Measurements from ENCODE around the gene PKHD1. TPM values are rescaled to one million over a fixed set of nuclear protein-coding genes. Genes with fewer than 3 reads are reported as not detected.

PKHD1 gene
- total RNA-seq, 1 donor from 2014 or later: not detected

DNA sequence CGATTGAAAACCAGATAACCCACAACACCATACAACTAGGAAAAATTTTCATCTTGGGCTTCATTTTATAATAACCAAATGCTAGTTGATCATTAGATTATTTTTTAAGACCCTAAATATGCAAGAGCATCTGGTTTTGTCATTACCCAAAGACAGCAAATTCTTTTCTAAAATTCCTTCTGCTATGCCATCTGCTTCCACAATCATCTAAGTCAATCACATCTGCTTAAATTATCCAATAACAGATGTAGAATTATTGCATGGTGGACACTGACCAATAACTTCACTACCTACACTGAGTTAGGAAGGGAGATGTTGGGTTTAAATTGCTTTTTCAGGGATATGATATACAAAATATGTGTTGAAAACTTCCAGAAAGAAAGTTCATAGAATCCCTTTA is 41.9 kb downstream of the PKHD1 start:
- H3K36me3 ChIP-seq: no peaks in the 10 kb centered on the region
- no peaks in the 10 kb centered on the region for H3K4me1 ChIP-seq
- H3K27ac ChIP-seq: no peak overlapping the region
- H3K9me3 ChIP-seq: no peaks in the 10 kb centered on the region
- intact Hi-C loops (cut with DNase I): no loop called here
- TF ChIP-seq, protein P1, sequence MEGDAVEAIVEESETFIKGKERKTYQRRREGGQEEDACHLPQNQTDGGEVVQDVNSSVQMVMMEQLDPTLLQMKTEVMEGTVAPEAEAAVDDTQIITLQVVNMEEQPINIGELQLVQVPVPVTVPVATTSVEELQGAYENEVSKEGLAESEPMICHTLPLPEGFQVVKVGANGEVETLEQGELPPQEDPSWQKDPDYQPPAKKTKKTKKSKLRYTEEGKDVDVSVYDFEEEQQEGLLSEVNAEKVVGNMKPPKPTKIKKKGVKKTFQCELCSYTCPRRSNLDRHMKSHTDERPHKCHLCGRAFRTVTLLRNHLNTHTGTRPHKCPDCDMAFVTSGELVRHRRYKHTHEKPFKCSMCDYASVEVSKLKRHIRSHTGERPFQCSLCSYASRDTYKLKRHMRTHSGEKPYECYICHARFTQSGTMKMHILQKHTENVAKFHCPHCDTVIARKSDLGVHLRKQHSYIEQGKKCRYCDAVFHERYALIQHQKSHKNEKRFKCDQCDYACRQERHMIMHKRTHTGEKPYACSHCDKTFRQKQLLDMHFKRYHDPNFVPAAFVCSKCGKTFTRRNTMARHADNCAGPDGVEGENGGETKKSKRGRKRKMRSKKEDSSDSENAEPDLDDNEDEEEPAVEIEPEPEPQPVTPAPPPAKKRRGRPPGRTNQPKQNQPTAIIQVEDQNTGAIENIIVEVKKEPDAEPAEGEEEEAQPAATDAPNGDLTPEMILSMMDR (IDR thresholded peaks at IDR 0.05): no peak
- H3K27me3 ChIP-seq: no peaks in the 10 kb centered on the region
- DNase-seq (ENCODE audit: low spot score in 2 of 2): no peak
- H3K4me3 ChIP-seq: no peak overlapping the region

- intact Hi-C loops (cut with DNase I): no loop called here
- DNase-seq (ENCODE audit: low spot score in 2 of 2): no peak
- Histone ChIP-seq H3K4me1 (no peaks in the 10 kb centered on the region), H3K4me3 (no peak overlapping the region), H3K27me3 (no peaks in the 10 kb centered on the region), H3K36me3 (no peaks in the 10 kb centered on the region), H3K27ac (no peak overlapping the region), H3K9me3 (no peaks in the 10 kb centered on the region)
- TF ChIP-seq, protein P1 (IDR thresholded peaks at IDR 0.05): no peak
Observed at GRCh38 chr6:52045033-52045432, 42.4 kb downstream of the PKHD1 start.

DNA sequence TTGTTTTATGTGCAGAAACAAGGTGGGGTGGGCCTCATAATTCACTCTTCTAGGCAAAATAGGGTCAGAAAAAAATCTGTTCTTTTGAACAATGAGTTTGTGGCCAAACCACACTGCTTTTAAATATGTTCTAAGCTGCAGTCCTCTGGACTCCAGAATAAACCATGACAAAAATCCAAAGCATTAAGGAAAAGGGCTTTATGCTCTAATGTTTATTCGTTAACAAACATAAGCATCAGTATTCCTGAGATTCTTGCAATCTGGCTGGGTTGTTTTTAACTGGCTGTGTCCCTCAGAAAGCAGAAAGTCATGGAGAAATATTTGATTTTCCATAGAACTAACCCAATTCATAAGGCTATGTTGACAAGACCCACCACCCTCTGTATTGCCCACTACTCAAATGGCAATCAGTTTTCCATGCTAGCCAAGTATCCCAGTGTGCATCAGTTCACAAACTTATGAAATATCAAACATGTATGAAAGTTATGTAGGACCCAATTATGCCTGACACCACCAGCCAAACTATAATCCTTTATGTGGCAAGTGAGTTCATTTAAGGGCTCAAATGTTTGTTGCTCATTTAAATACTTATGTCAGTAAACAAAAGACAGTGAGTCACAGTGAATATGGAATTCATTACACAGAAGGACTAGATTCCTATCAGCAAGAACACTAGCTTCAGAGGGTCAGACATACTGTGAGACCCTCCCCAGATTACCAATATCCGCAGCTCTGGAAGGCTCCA is 45.1 kb downstream of the PKHD1 start:
- Histone ChIP-seq H3K9me3 (no peaks in the 10 kb centered on the region), H3K27me3 (no peaks in the 10 kb centered on the region), H3K27ac (no peak overlapping the region), H3K36me3 (no peaks in the 10 kb centered on the region), H3K4me1 (no peaks in the 10 kb centered on the region), H3K4me3 (no peak overlapping the region)
- intact Hi-C loops (cut with DNase I): no loop called here
- no peak for DNase-seq (ENCODE audit: low spot score in 2 of 2)
- TF ChIP-seq, protein P1 (IDR thresholded peaks at IDR 0.05): no peak

- Histone ChIP-seq H3K4me1 (no peaks in the 10 kb centered on the region), H3K4me3 (no peak overlapping the region), H3K36me3 (no peaks in the 10 kb centered on the region), H3K27ac (no peak overlapping the region), H3K9me3 (no peaks in the 10 kb centered on the region), H3K27me3 (no peaks in the 10 kb centered on the region)
- no peak for DNase-seq (ENCODE audit: low spot score in 2 of 2)
- TF ChIP-seq, protein P1 (IDR thresholded peaks at IDR 0.05): no peak
- intact Hi-C loops (cut with DNase I): no loop called here
Observed at GRCh38 chr6:52041134-52041533, 46.3 kb downstream of the PKHD1 start.

DNA sequence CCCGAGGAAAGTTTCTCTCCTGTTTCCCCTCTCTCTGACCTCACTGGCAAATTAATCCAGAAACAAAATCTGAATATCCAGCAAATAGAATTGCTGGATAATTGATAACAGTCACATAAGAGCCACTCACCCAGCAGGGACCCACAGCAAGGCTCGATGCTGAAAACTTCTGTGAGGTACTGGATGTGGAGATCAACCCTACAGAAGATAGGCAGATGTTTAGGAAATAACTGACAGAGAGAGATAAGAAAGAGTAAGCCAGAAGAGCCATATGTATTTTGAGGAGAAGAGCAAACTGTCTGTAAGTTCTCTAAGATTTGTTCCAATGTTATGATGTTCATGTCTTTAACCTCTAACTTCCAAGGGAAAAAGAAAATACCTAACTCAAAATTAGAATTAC is 59.7 kb downstream of the PKHD1 start:
- no peak overlapping the region for H3K4me3 ChIP-seq

More for the DNA sequence above, 59.7 kb downstream of the PKHD1 start:
- Histone ChIP-seq H3K4me1 (no peaks in the 10 kb centered on the region), H3K9me3 (peaks cover 0 to under 1% of the 10 kb centered on the region in 2 donors), H3K36me3 (no peaks in the 10 kb centered on the region), H3K27me3 (no peaks in the 10 kb centered on the region), H3K27ac (no peak overlapping the region)
- intact Hi-C loops (cut with DNase I): loop anchor here (10.0 kb wide), 1 partner anchor 173 kb away; no protein-coding TSS in a partner anchor
- no peak for DNase-seq (ENCODE audit: low spot score in 2 of 2)
- TF ChIP-seq, protein P1 (IDR thresholded peaks at IDR 0.05): no peak
